Measurements from ENCODE around the gene EFNA5.
"Not testable (repeated sequence)": the region's sequence is repeated elsewhere in the genome, so short reads cannot be mapped to it uniquely, and the experiment has no call there.

The EFNA5 gene

GRCh38 chr5:107457881-107458280 is 212.9 kb downstream of the EFNA5 start:
- DNase-seq (ENCODE audit: low spot score) = no peak

GRCh38 chr5:107457138-107457537 is 213.6 kb downstream of the EFNA5 start:
- DNase-seq (ENCODE audit: low spot score) = no peak

- no peak for DNase-seq (ENCODE audit: low spot score)
Measured at GRCh38 chr5:107456281-107456715, 214.4 kb downstream of the EFNA5 start.

DNA sequence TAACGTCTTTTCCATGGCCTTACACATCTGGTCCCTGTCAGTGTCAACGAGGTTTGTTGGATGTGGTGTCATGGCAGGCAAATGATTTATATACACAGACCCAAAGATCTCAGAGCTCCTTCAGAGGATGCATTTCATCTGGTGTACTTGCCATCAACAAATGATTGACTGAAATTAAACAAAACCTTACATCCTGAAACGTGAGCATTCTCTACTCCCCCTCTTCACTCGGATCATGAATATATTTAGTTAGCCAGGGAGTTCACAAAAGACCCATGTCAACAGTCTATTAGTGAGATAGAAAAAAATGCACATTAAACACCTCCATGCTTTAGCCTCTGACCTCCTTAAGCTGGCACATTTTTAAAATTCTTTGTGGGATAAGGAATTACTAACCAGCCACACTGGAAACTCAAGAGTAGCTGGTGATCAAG is 215.6 kb downstream of the EFNA5 start:
- no peak for DNase-seq (ENCODE audit: low spot score)

DNA sequence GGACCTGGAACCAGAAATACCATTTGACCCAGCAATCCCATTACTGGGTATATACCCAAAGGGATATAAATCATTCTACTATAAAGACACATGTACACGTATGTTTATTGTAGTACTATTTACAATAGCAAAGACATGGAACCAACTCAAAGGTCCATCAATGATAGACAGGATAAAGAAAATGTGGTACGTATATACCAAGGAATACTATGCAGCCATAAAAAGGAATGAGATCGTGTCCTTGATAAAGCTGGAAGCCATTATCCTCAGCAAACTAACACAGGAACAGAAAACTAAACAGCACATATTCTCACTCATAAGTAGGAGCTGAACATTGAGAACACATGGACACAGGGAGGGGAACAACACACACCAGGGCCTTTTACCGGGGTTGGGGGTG is 218.9 kb downstream of the EFNA5 start:
- DNase-seq (ENCODE audit: low spot score) = not testable (repeated sequence)

DNA sequence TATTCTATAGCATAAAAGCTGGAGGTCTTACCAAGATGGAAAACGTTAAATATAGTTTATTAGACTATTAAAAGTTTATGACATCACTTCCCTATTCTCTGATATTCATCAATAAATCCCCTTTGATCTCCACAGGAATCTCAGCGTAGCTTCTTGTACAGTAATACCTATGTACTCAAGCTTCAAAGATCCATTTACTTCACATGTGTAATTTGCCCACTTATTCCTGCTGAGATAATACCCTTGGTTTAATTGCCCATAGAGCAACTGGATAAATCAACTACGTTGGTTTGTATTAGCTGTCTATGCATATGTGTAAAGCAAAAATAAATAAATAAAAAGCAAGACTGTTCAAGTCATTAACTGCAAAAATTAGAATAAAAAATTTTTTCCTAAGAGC is 219.7 kb downstream of the EFNA5 start:
- DNase-seq (ENCODE audit: low spot score) = no peak

DNA sequence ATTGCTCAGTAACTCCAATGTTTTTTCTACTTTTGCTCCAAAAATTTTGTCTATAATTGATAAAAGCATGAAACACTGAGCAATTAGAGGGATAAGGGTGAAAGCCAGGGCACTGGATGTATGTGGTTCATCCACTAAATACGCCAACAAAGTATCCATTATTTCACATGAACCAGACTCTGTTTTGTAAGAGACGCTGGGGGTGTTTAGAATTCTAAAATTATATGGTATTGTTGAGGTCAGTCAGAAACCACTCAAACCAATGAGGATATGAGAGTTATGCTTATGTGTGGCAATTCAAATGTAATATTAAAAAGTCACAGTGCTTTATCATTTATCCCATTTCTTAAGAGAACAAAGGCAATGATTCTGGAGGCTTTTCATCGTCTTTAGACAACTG is 220.2 kb downstream of the EFNA5 start:
- DNase-seq (ENCODE audit: low spot score) = no peak

GRCh38 chr5:107449369-107449768 is 221.4 kb downstream of the EFNA5 start:
- DNase-seq (ENCODE audit: low spot score) = no peak

- no peak for DNase-seq (ENCODE audit: low spot score)
Measured at GRCh38 chr5:107447587-107447986, 223.2 kb downstream of the EFNA5 start.

- no peak for DNase-seq (ENCODE audit: low spot score)
Measured at GRCh38 chr5:107446972-107447371, 223.8 kb downstream of the EFNA5 start.

- no peak for DNase-seq (ENCODE audit: low spot score)
Measured at GRCh38 chr5:107444300-107444699, 226.4 kb downstream of the EFNA5 start.

- DNase-seq (ENCODE audit: low spot score) = no peak
Measured at GRCh38 chr5:107443897-107444296, 226.8 kb downstream of the EFNA5 start.

DNA sequence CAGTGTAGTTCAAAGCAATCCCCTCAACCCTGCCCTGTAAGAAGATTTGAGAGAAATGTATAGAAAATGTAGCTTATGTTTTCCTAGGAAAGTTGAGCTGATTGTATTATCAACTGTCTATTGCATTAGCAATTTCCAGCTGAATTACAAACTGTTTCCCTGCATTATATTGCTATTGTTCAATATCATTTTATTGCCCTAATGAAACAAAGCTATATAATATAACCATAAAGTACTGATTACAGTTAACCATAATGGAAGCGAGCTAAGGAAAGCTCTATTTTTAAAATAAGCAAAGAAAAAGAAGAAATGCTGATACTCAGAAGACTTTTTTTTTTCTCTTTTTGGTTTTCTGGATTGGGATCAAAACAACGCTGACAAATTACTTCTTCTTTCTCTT is 228.3 kb downstream of the EFNA5 start:
- DNase-seq (ENCODE audit: low spot score) = no peak

DNA sequence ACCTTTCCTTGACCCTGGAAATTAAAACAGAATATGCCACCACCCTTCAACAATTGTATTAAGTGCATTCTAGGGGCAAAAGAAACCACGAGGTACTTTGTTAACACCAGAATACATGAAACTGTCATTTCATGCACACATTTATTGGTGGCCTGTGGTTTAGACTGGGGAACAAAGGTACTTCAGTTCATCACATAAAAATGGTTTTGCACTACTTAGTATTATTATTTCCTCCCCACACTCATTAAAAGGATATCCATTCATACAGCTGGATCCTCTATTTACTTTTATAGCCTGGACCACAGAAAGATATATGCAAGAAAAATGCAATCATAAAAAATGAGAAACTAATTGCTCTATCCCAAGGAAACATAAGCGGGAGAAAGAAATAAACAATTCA is 230.9 kb downstream of the EFNA5 start:
- no peak for DNase-seq (ENCODE audit: low spot score)

GRCh38 chr5:107437986-107438510 is 232.7 kb downstream of the EFNA5 start:
- DNase-seq (ENCODE audit: low spot score) = no peak

- DNase-seq (ENCODE audit: low spot score) = no peak
Measured at GRCh38 chr5:107437154-107437553, 233.6 kb downstream of the EFNA5 start.

- DNase-seq (ENCODE audit: low spot score) = no peak
Measured at GRCh38 chr5:107436201-107436600, 234.5 kb downstream of the EFNA5 start.

DNA sequence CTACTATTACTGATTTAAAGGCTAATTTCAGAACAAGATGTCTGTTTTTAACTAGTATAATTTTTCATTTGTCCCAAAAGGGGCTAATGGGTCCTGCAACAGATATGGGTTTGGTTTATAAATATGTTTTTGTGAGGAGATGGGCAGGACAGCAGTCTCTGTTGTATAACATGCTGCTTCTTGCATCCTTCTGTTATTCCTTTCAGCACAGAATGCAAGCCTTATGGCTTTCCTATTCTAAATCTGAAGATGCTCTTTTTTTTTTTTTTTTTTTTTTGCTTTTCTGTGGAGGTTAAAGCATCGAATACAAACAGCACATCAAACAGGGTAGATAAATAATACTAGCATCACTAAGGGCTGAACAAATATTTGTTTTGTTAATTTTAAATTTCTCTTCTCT is 235.7 kb downstream of the EFNA5 start:
- DNase-seq (ENCODE audit: low spot score) = no peak

- not testable (repeated sequence) for DNase-seq (ENCODE audit: low spot score)
Measured at GRCh38 chr5:107433646-107434045, 237.1 kb downstream of the EFNA5 start.

GRCh38 chr5:107431998-107432397 is 238.7 kb downstream of the EFNA5 start:
- no peak for DNase-seq (ENCODE audit: low spot score)

DNA sequence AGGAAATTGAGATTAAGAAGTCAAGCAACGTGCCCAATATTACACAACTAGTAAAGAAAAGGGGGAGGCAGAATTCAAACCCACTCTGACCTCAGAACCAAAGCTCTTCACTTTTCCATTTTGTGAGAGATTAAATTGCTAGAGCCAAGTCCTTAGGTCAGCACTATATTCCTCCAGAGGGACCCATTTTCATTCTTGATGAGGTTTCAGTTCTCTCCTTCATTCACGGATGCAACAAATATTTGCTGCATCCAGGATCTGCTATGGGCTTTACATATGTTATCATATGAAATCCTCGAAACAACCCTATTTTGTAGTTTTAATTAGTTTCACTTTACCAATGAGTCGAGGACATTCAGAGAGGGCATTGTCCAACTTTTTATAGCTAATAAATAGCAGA is 239.2 kb downstream of the EFNA5 start:
- no peak for DNase-seq (ENCODE audit: low spot score)

DNA sequence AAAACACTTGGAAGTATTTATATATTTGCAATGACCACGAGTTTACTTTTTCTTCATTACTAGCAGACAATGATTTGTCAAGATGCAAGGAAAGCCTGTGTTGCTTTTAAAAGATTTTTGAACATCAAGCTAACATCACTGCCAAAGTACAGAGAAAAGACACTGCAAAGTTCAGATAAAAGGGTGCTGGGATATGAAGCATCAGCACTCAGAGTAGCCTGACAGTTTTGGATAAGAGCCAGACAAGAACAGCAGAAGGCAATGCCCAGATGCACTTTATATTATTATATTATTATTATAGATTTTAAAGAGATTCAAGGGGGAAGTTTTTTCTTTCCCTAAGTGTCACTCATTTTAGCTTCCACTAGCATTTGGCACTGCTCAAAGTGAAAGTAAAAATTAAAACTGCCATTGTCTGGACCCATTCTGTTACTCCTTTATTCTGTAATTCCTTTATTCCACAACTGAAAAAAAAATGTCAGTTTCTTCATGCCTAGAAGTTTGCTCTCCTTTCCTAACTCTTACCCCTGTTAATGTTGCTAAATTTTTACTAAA is 240.6 kb downstream of the EFNA5 start:
- DNase-seq (ENCODE audit: low spot score) = no peak

- DNase-seq (ENCODE audit: low spot score) = no peak
Measured at GRCh38 chr5:107428303-107428813, 242.4 kb downstream of the EFNA5 start.

DNA sequence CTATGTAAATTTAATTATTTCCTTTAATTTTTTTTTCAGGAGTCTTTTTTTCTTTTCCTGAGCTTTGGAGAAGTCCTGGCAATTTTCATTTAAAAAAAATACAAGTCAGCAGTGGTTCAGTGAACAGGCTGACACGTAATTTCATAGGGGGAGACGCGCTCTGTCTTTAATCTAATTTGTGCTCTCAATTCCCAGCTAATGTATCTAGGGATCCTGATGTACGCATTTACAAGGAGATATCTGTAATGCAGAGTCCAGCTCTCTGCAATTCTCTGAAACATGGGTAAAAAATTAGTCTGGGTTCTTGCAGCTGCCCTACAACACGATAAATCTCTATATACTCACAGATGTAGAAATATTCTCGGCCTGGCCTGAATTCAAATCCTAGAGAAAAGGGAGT is 243.9 kb downstream of the EFNA5 start:
- DNase-seq (ENCODE audit: low spot score) = no peak

All from left forelimb (tissue), 1 donor.